Measurements from ENCODE around the gene PRKAR1B.

PRKAR1B gene

GRCh38 chr7:691361-692045 lies 35.6 kb downstream of the PRKAR1B start:
- intact Hi-C loops (cut with micrococcal nuclease) = no loop called here
- Mint-ChIP-seq H3K4me1 (ENCODE audit: low read depth) (no peaks in the 10 kb centered on the region), H3K27ac (no peak overlapping the region)

DNA sequence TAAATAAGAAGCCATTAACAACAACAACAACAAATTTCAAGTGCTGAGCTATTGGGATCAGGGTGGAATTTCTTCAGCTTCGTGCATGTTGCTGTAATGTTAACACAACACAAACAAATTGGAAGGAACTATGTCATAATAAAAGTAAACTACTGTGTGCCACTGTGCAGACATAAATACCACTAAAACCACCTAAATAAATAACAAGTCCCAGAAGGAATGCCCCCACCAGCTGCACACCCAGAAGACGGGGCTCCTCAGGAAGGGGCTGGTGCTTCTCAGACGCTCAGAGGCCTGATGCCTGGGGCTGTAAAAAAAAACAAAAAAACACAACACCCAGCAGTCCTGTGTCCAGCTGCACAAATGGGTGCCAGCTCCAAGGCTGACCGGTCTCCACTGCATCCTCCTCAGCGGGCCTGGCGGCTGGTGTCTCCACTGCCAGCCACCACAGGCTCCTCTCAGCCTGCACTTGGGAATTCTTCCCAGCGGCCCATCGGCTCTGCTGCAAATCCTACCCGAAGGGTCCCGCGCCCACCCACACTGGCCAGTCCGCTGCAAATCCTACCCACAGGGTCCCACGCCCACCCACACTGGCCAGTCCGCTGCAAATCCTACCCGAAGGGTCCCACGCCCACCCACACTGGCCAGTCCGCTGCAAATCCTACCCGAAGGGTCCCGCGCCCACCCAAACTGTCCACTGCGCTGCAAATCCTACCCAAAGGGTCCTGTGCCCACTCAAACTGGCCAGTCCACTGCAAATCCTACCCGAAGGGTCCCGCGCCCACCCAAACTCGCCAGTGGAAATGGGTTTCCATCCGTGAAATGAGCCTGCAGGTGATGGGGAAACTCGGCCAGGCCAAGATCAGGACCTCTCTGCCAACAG lies 36.4 kb downstream of the PRKAR1B start:
- Mint-ChIP-seq H3K36me3 (ENCODE audit: low read depth) (no peaks in the 10 kb centered on the region), H3K4me3 (no peak overlapping the region), H3K9me3 (peaks cover 71% of the 10 kb centered on the region), H3K4me1 (ENCODE audit: low read depth) (no peaks in the 10 kb centered on the region), H3K27ac (no peak overlapping the region), H3K27me3 (no peaks in the 10 kb centered on the region)
- intact Hi-C loops (cut with micrococcal nuclease) = no loop called here

More at GRCh38 chr7:691361-692045, 35.6 kb downstream of the PRKAR1B start:
- Mint-ChIP-seq H3K27me3 (no peaks in the 10 kb centered on the region), H3K9me3 (peaks cover 63% of the 10 kb centered on the region), H3K4me3 (no peak overlapping the region), H3K36me3 (ENCODE audit: low read depth) (no peaks in the 10 kb centered on the region)

- Mint-ChIP-seq H3K4me1 (ENCODE audit: low read depth) (no peaks in the 10 kb centered on the region), H3K9me3 (peaks cover 77% of the 10 kb centered on the region), H3K27me3 (no peaks in the 10 kb centered on the region), H3K36me3 (ENCODE audit: low read depth) (no peaks in the 10 kb centered on the region), H3K27ac (no peak overlapping the region), H3K4me3 (no peak overlapping the region)
- intact Hi-C loops (cut with micrococcal nuclease) = no loop called here
Observed at GRCh38 chr7:685540-685939, 41.5 kb downstream of the PRKAR1B start.

DNA sequence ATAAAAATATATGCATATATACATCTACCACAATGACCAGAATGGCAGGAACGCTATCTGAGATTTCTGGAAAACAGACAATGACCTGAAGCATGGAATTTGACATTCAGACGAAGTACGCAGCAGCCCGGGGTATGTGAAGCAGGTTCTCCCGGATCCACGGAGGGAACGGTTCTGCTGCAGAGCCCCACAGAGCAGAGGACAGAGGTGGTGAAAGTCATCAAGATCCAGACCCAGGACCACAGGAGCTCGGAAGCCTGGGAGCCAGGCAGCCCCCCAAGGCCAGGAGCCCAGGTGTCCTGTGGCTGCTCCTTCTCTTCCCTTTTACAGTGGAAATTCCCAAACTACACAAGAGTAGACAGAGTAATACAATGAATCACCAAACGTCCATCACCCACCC lies 42.7 kb downstream of the PRKAR1B start:
- H3K4me3 Mint-ChIP-seq = no peak overlapping the region
- peaks cover 74% of the 10 kb centered on the region for H3K9me3 Mint-ChIP-seq
- no peaks in the 10 kb centered on the region for H3K4me1 Mint-ChIP-seq (ENCODE audit: low read depth)
- H3K27ac Mint-ChIP-seq = no peak overlapping the region
- intact Hi-C loops (cut with micrococcal nuclease) = no loop called here
- no peaks in the 10 kb centered on the region for H3K27me3 Mint-ChIP-seq
- no peaks in the 10 kb centered on the region for H3K36me3 Mint-ChIP-seq (ENCODE audit: low read depth)

- Mint-ChIP-seq H3K27ac (no peak overlapping the region), H3K4me1 (ENCODE audit: low read depth) (no peaks in the 10 kb centered on the region), H3K27me3 (no peaks in the 10 kb centered on the region), H3K4me3 (no peak overlapping the region), H3K36me3 (ENCODE audit: low read depth) (no peaks in the 10 kb centered on the region), H3K9me3 (peaks cover 71% of the 10 kb centered on the region)
- intact Hi-C loops (cut with micrococcal nuclease) = no loop called here
Observed at GRCh38 chr7:683526-684205, 43.4 kb downstream of the PRKAR1B start.

DNA sequence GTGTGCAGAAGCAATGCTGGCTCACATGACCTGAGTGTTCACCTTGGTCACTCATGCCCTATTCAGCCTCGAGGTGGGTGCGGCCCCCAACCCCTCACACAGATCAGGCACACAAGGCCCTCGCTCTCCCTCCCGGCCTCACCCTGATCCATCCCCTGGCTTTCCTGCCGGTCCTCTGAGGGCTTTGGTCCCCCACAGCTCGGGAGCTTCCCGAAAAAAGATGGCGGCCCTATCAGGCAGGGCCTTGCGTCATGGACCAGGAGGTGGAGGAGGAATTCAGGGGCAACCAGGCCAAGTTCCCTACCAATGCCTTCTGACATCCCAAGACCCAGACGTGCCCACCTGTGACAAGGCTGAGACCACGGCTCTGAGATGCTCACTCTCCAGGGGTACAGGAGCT lies 44.3 kb downstream of the PRKAR1B start:
- no peaks in the 10 kb centered on the region for H3K27me3 Mint-ChIP-seq
- no peaks in the 10 kb centered on the region for H3K4me1 Mint-ChIP-seq (ENCODE audit: low read depth)
- intact Hi-C loops (cut with micrococcal nuclease) = no loop called here

DNA sequence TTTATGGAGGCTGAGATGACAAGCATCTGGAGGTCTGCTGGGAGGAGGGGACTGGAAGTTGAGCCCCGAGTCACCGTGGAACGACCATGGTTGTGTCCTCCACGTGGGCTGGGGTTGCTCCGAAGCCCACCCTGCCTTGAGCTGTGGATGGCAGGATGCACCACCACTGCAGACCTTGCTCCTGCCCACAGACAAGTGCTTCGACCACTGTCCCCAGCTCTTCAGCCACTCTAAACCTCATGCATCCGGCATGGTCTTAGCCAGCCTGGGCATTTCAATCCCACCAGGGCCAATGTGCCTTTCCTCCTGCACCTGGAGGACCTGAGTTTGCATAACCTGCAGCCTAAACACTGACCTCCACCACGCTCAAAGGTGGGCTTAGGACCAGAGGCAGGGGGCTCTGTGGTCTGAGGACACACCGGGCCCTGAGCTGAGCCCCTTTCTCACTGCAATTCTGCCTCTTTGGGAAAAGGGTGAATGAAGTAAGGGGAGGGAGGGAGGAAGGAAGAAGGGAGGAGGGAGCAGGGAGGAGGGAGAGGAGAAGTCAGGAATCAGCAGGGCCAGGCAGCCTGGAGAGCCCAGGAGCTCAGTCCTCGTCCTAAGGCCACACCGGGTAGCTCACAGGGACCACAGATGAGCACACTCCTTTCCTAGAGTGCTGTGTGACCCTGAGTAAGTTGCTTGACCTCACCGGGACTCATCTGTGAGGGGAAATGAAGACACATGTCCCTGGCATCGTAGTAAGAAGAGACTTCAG lies 45.4 kb downstream of the PRKAR1B start:
- Mint-ChIP-seq H3K27me3 (no peaks in the 10 kb centered on the region), H3K9me3 (peaks cover 51% of the 10 kb centered on the region), H3K36me3 (ENCODE audit: low read depth) (no peaks in the 10 kb centered on the region), H3K4me1 (ENCODE audit: low read depth) (no peaks in the 10 kb centered on the region), H3K4me3 (no peak overlapping the region), H3K27ac (no peak overlapping the region)
- intact Hi-C loops (cut with micrococcal nuclease) = no loop called here

More for the DNA sequence above, 44.3 kb downstream of the PRKAR1B start:
- Mint-ChIP-seq H3K36me3 (ENCODE audit: low read depth) (no peaks in the 10 kb centered on the region), H3K9me3 (peaks cover 62% of the 10 kb centered on the region), H3K27ac (no peak overlapping the region), H3K4me3 (no peak overlapping the region)

DNA sequence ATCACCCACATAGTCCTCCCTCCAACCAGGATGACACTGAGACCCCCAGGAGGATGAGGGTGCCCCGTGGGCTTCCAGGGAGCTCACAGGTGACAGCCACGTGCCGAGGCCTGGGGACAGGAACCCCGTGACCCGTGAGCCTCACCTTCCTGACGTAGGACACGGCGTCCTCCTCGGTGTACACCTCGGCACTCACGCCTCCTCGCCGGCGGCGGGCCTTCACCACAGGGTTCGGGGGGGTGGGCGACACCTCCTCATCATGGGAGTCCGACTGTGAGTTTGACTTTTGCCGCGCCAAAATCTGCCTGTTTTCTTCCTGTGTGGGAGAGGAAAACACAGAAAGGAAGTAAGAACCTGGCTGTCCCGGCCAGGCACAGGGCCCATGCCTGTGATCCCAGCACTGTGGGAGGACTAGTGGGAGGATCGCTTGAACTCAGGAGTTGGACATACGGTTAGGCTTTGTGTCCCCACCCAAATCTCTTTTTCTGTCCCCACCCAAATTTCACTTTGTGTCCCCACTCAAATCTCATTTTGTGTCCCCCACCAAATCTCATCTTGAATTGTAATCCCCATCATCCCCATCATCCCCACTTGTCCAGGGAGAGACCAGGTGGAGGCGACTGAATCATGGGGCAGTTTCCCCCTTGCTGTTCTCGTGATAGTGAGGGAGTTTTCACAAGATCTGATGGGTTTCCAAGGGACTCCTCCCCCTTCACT lies 46.5 kb downstream of the PRKAR1B start:
- Mint-ChIP-seq H3K4me3 (no peak overlapping the region), H3K36me3 (ENCODE audit: low read depth) (no peaks in the 10 kb centered on the region), H3K4me1 (ENCODE audit: low read depth) (no peaks in the 10 kb centered on the region), H3K9me3 (peaks cover 40% of the 10 kb centered on the region), H3K27ac (no peak overlapping the region), H3K27me3 (no peaks in the 10 kb centered on the region)
- intact Hi-C loops (cut with micrococcal nuclease) = no loop called here

DNA sequence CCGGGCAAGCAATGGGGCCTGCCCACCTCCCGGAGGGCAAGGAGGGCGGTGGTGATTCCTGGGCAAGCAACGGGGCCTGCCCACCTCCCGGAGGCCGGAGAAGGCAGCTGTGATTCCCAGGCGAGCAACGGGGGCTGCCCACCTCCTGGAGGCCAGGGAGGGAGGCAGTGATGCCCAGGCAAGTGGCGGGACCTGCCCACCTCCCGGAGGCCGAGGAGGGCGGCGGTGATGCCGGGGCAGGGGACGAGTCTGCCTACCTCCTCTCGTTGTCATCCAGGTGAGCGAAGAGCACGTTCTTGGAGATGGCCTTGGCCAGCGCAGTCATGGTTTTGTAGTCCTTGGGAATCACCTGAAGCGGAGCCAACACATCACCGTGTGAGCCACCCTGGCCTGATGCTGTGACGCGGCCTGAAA lies 50.1 kb downstream of the PRKAR1B start:
- no peaks in the 10 kb centered on the region for H3K36me3 Mint-ChIP-seq (ENCODE audit: low read depth)
- no peak overlapping the region for H3K4me3 Mint-ChIP-seq
- no peaks in the 10 kb centered on the region for H3K27me3 Mint-ChIP-seq
- H3K27ac Mint-ChIP-seq = no peak overlapping the region
- no peaks in the 10 kb centered on the region for H3K4me1 Mint-ChIP-seq (ENCODE audit: low read depth)
- intact Hi-C loops (cut with micrococcal nuclease) = no loop called here
- peaks cover 27% of the 10 kb centered on the region for H3K9me3 Mint-ChIP-seq

DNA sequence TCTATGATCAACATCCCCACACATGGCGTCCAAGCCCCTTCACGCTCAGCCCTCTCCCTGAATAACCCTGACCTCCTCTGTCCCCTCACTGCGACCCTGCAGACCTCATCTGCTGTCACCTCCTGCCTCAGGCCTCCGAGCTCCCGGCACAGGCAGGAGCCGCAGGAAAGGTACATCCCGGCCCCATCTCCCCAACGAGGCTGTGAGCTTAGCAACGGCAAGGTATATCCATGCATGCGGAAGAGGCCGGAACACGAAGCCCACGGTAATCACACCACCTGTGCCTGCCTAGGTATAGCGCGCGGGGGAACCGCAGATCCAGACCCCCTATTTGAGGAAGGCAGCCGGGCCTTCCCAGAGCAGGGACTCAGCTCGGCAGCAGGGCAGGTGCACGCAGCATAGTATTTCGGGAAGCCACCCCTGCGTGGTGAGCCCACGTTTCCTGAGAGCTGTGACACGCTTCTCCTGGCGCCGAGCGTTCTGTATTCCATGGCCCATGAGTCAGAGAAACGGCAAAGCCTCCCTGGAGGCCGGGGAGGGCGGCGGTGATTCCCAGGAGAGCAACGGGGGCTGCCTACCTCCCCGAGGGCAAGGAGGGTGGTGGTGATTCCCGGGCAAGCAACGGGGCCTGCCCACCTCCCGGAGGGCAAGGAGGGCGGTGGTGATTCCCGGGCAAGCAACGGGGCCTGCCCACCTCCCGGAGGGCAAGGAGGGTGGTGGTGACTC lies 50.7 kb downstream of the PRKAR1B start:
- H3K36me3 Mint-ChIP-seq (ENCODE audit: low read depth) = no peaks in the 10 kb centered on the region
- no peaks in the 10 kb centered on the region for H3K4me1 Mint-ChIP-seq (ENCODE audit: low read depth)

DNA sequence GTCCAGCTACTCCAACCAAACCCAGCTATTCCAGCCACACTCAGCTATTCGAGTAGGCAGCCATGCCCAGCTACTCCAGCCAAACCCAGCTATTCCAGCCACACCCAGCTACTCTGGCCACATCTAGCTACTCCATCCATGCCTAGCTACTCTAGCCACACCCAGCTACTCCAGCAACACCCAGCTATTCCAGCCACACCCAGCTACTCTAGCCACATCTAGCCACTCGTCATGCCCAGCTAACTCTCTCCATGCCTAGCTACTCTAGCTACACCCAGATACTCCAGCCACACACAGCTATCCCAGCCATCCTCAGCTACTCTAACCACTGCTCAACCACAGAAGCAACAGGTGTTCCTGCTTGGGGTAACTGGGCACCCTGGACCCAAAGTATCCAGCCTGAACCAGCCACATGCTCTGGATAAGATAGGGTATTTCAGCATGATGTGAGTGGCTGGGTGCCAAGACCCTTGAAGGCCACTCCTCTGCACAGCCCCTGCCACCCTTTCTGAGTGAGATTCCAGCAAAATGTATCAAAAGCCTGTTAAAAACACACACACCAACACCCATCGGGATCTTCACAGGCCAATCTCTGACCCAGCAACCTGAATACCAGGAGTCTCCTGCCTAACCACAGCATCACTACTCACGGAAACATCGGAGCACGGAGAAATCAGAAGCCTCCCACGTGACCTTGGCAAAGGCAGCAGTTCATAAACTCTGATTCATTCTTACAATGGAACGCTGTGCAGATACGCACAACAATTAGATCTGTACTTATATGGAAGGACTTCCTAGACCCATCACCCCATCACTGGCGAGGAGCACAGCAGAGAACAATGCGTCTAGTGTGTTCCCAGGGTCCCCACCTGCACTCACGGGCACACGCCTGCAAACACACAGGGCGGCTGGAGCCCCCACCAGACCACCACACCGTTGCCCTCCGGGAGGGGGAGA lies 52.3 kb downstream of the PRKAR1B start:
- Mint-ChIP-seq H3K27me3 (no peaks in the 10 kb centered on the region), H3K36me3 (ENCODE audit: low read depth) (no peaks in the 10 kb centered on the region), H3K9me3 (peaks cover 10% of the 10 kb centered on the region), H3K27ac (no peak overlapping the region), H3K4me3 (no peak overlapping the region), H3K4me1 (ENCODE audit: low read depth) (no peaks in the 10 kb centered on the region)
- intact Hi-C loops (cut with micrococcal nuclease) = no loop called here

More for the DNA sequence above, 50.7 kb downstream of the PRKAR1B start:
- intact Hi-C loops (cut with micrococcal nuclease) = no loop called here
- no peak overlapping the region for H3K27ac Mint-ChIP-seq
- no peak overlapping the region for H3K4me3 Mint-ChIP-seq
- no peaks in the 10 kb centered on the region for H3K27me3 Mint-ChIP-seq
- H3K9me3 Mint-ChIP-seq = peaks cover 21% of the 10 kb centered on the region

All from dendritic cell treated with granulocyte-macrophage colony-stimulating factor and Interleukin-4, amounts not matched to agents 40 ng/mL and 50 ng/mL, for 4 days (primary cell).